GM12878 (cell line): ENCODE measurements around the gene CTSC.
"Not testable (repeated sequence)": the region's sequence is repeated elsewhere in the genome, so short reads cannot be mapped to it uniquely, and the experiment has no call there.

Experiments
- BACH1 ChIP-seq: fragments of 450-650 bp; IDR thresholded peaks from 2 replicates; pipeline ENCODE4 v1.6.1; 2017; ENCODE audit warnings: mild to moderate bottlenecking, borderline replicate concordance
- BRCA1 ChIP-seq: IDR thresholded peaks from 2 replicates; pipeline ENCODE4 v1.6.1; 2011; ENCODE audit warnings: low read depth, low read length, improper control_type of control experiment
- CTCF ChIP-seq, 3 experiments: IDR thresholded peaks in 2 of 3; conservative IDR thresholded peaks in 1 of 3; 2 replicates each; pipeline ENCODE4 v1.5.1; 2011; ENCODE audit warnings: low read depth in 3 of 3, low read length in 3 of 3, mild to moderate bottlenecking in 3 of 3, control low read depth in 2 of 3, moderate library complexity in 2 of 3, inconsistent platforms in 1 of 3, mixed read lengths in 1 of 3; ENCODE audit not compliant: control insufficient read depth in 2 of 3, insufficient read depth in 1 of 3; ENCODE audit errors: extremely low read depth in 1 of 3
- EZH2 ChIP-seq: IDR thresholded peaks from 2 replicates; pipeline ENCODE4 v1.6.1; 2012; ENCODE audit warnings: low read depth, mild to moderate bottlenecking, control low read depth, inconsistent platforms, low read length, borderline replicate concordance; ENCODE audit not compliant: control insufficient read depth
- FOXM1 ChIP-seq: IDR thresholded peaks from 2 replicates; pipeline ENCODE4 v1.6.1; 2012; ENCODE audit warnings: low read depth, mild to moderate bottlenecking, inconsistent platforms, low read length, moderate library complexity
- HDAC6 ChIP-seq: fragments of 200-600 bp; sonication (generic); IDR thresholded peaks from one replicate; pipeline ENCODE4 v1.8.0; 2017; ENCODE audit warnings: antibody characterized with exemption; ENCODE audit not compliant: unreplicated experiment
- JUND ChIP-seq: IDR thresholded peaks from 2 replicates; pipeline ENCODE4 v1.6.1; 2012; ENCODE audit warnings: low read depth, mild to moderate bottlenecking, low read length, improper control_type of control experiment, moderate library complexity
- RELA ChIP-seq: fragments of 450-650 bp; IDR thresholded peaks from 2 replicates; pipeline ENCODE4 v1.8.0; 2014; ENCODE audit warnings: borderline replicate concordance; ENCODE audit not compliant: partially characterized antibody
- REST ChIP-seq: IDR thresholded peaks from 2 replicates; pipeline ENCODE4 v1.6.1; 2012; ENCODE audit warnings: mild to moderate bottlenecking, low read depth, low read length
- SMC3 ChIP-seq: IDR thresholded peaks from 2 replicates; pipeline ENCODE4 v1.6.1; 2011; ENCODE audit warnings: low read length, improper control_type of control experiment, borderline replicate concordance
- SP1 ChIP-seq: IDR thresholded peaks from one replicate; pipeline ENCODE4 v1.6.1; 2011; ENCODE audit warnings: low read depth, low read length
- USF1 ChIP-seq: IDR thresholded peaks from 2 replicates; pipeline ENCODE4 v1.6.1; 2011; ENCODE audit warnings: borderline replicate concordance, low read depth, mild to moderate bottlenecking, moderate library complexity, mixed read lengths, low read length; ENCODE audit not compliant: insufficient read depth; ENCODE audit errors: extremely low read length
- ZNF207 ChIP-seq: fragments of 450-650 bp; IDR thresholded peaks from 2 replicates; pipeline ENCODE4 v1.6.1; 2014; ENCODE audit warnings: antibody characterized with exemption, mild to moderate bottlenecking, borderline replicate concordance
- ZNF384 ChIP-seq: IDR thresholded peaks from 2 replicates; pipeline ENCODE4 v1.6.1; 2012; ENCODE audit warnings: low read depth, mild to moderate bottlenecking, low read length, improper control_type of control experiment, borderline replicate concordance

GRCh38 chr11:88321412-88321811 lies 16.1 kb downstream of the CTSC start:
- TF ChIP-seq ZNF207; SMC3; HDAC6; ZNF384; BRCA1; SP1; REST; USF1; BACH1; CTCF (IDR thresholded peaks at IDR 0.05 in 2 of 3, conservative IDR thresholded peaks at IDR 0.05 in 1 of 3; ENCODE audit: control insufficient read depth in 2 of 3, extremely low read depth in 1 of 3, insufficient read depth in 1 of 3, low read depth in 3 of 3, low read length in 3 of 3); JUND; EZH2; RELA; FOXM1: not testable (repeated sequence)
